ENCODE results near the gene MMP27.

The MMP27 gene

GRCh38 chr11:102695201-102695600, 10.4 kb downstream of the MMP27 start:
- no peak for DNase-seq

- DNase-seq: no peak
Measured at GRCh38 chr11:102685754-102686153, 19.8 kb downstream of the MMP27 start.

GRCh38 chr11:102685338-102685737, 20.2 kb downstream of the MMP27 start:
- no peak for DNase-seq

GRCh38 chr11:102683277-102683676, 22.3 kb downstream of the MMP27 start:
- no peak for DNase-seq

- DNase-seq: no peak
Measured at GRCh38 chr11:102680945-102681344, 24.6 kb downstream of the MMP27 start.

GRCh38 chr11:102678022-102678421, 27.5 kb downstream of the MMP27 start:
- no peak for DNase-seq

- DNase-seq: no peak
Measured at GRCh38 chr11:102676084-102676483, 29.5 kb downstream of the MMP27 start.

- DNase-seq: no peak
Measured at GRCh38 chr11:102669664-102670063, 35.9 kb downstream of the MMP27 start.

- peak; percentile 27 for DNase-seq
Measured at GRCh38 chr11:102666331-102666957, 39.1 kb downstream of the MMP27 start.

GRCh38 chr11:102664001-102664752, 41.4 kb downstream of the MMP27 start:
- peak; percentile 32 for DNase-seq

GRCh38 chr11:102662607-102663006, 43.0 kb downstream of the MMP27 start:
- no peak for DNase-seq

GRCh38 chr11:102661040-102661439, 44.5 kb downstream of the MMP27 start:
- DNase-seq: no peak

- DNase-seq: no peak
Measured at GRCh38 chr11:102656528-102656927, 49.0 kb downstream of the MMP27 start.

GRCh38 chr11:102655547-102655946, 50.0 kb downstream of the MMP27 start:
- DNase-seq: no peak

GRCh38 chr11:102654761-102655160, 50.8 kb downstream of the MMP27 start:
- DNase-seq: no peak

- peak; percentile 9 for DNase-seq
Measured at GRCh38 chr11:102653744-102654291, 51.8 kb downstream of the MMP27 start.

- DNase-seq: no peak
Measured at GRCh38 chr11:102647430-102647829, 58.1 kb downstream of the MMP27 start.

GRCh38 chr11:102643941-102644340, 61.6 kb downstream of the MMP27 start:
- no peak for DNase-seq
